Loucy (cell line): ENCODE results near the gene PRIMA1.

Source experiments
- EZH2phosphoT487 ChIP-seq: fragments of 200-600 bp; IDR thresholded peaks from 2 replicates; pipeline ENCODE4 v1.6.1; 2018; ENCODE audit warnings: antibody characterized with exemption, mild to moderate bottlenecking, moderate library complexity, borderline replicate concordance
- TF ChIP-seq, protein P1 (sequence below): fragments of 200-600 bp; sonication (generic); conservative IDR thresholded peaks from 2 replicates; pipeline ENCODE4 v1.5.1; 2014; ENCODE audit warnings: mild to moderate bottlenecking, antibody characterized with exemption, low read length

DNA sequence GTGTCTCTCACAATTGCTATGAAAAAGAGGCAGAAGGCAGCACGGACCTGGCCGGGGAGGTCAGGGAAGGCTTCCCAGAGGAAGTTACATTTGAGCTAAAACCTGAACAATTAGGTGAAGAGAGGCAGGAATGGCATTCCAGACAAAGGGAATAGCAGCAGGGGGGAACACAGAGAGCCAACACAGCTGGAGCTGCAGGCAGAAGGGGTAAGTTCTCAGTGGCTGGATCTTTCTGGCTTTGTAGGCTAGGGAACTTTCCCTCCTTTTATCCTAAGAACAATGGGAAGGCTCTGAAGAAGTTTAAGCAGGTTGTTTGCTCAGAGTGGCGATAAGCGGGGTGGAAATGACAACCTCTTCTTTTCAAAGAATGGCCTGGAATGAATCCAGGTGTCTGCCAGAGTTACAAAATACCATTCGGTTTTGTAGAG, 100.0 kb downstream of the PRIMA1 start:
- TF ChIP-seq, protein P1, sequence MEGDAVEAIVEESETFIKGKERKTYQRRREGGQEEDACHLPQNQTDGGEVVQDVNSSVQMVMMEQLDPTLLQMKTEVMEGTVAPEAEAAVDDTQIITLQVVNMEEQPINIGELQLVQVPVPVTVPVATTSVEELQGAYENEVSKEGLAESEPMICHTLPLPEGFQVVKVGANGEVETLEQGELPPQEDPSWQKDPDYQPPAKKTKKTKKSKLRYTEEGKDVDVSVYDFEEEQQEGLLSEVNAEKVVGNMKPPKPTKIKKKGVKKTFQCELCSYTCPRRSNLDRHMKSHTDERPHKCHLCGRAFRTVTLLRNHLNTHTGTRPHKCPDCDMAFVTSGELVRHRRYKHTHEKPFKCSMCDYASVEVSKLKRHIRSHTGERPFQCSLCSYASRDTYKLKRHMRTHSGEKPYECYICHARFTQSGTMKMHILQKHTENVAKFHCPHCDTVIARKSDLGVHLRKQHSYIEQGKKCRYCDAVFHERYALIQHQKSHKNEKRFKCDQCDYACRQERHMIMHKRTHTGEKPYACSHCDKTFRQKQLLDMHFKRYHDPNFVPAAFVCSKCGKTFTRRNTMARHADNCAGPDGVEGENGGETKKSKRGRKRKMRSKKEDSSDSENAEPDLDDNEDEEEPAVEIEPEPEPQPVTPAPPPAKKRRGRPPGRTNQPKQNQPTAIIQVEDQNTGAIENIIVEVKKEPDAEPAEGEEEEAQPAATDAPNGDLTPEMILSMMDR = no peak
- no peak for TF ChIP-seq EZH2phosphoT487
